ENCODE results near the gene COL6A3. TPM values are rescaled to one million over a fixed set of nuclear protein-coding genes. Genes with fewer than 3 reads are reported as not detected.

COL6A3 gene
- total RNA-seq (1 to 10 TPM; 1.5 to 2.1 TPM), polyA plus RNA-seq (under 1 TPM in 1 of 2 donors, not detected in 1; 0.56 TPM)

- no peak within 1 kb of the TSS for H3K27ac Mint-ChIP-seq
- H3K36me3 ChIP-seq (ENCODE audit: insufficient read depth, low read length) = no peaks in the 10 kb centered on the region
- CTCF ChIA-PET (ENCODE audit: partially characterized antibody) = interaction anchor here (14.1 kb wide), 1 partner anchor 63 kb away, joined by 381 read pairs; no protein-coding TSS in a partner anchor
- H3K9me3 Mint-ChIP-seq = no peaks in the 10 kb centered on the region
- POLR2A ChIA-PET (ENCODE audit: partially characterized antibody) = no interaction called here
- no peaks in the 10 kb centered on the region for H3K9me3 ChIP-seq (ENCODE audit: control insufficient read depth in 1 of 2, low read length in 2 of 2)
- H3K27ac ChIP-seq (ENCODE audit: low read depth, low read length) = no peak within 1 kb of the TSS
- no peak within 1 kb of the TSS for H3K4me3 Mint-ChIP-seq
- peaks cover 0 to 8% of the 10 kb centered on the region in 2 donors for H3K27me3 Mint-ChIP-seq
- no peaks in the 10 kb centered on the region for H3K36me3 Mint-ChIP-seq
- no peaks in the 10 kb centered on the region for H3K27me3 ChIP-seq (ENCODE audit: insufficient read depth, low read length)
- intact Hi-C loops (cut with micrococcal nuclease) = no loop called here
- H3K4me1 Mint-ChIP-seq = no peaks in the 10 kb centered on the region
- no peak within 1 kb of the TSS for H3K4me3 ChIP-seq (ENCODE audit: low read length in 2 of 2)
- no peak for DNase-seq
- no peaks in the 10 kb centered on the region for H3K4me1 ChIP-seq (ENCODE audit: insufficient read depth, low read length)
These were observed at the start of gene COL6A3 for GRCh38 chr2:237413777-237414661. TSS of gene COL6A3 (minus strand) at chr2:237414164. CDS start at chr2:237396817, 17,347 bp downstream.

- H3K4me1 ChIP-seq (ENCODE audit: insufficient read depth, low read length) = no peaks in the 10 kb centered on the region
- Mint-ChIP-seq H3K9me3 (peaks cover 0 to 2% (median 0%) of the 10 kb centered on the region in 8 donors), H3K4me3 (no peak overlapping the region), H3K4me1 (peaks cover 0 to 9% (median 3%) of the 10 kb centered on the region in 4 donors), H3K27ac (no peak overlapping the region), H3K36me3 (no peaks in the 10 kb centered on the region), H3K27me3 (peaks cover 0 to 1% of the 10 kb centered on the region in 2 donors)
- H3K9me3 ChIP-seq (ENCODE audit: control insufficient read depth in 1 of 2, low read length in 2 of 2) = no peaks in the 10 kb centered on the region
- POLR2A ChIA-PET (ENCODE audit: partially characterized antibody) = interaction anchor here (1.3 to 1.5 kb wide), 3 partner anchors 18 to 32 kb away, joined by 3 to 4 read pairs (median 3); no protein-coding TSS in a partner anchor
- CTCF ChIA-PET (ENCODE audit: partially characterized antibody) = interaction anchor here (1.1 to 3.0 kb wide), 2 partner anchors 30 to 38 kb away, joined by 3 to 12 read pairs; no protein-coding TSS in a partner anchor
- intact Hi-C loops (cut with micrococcal nuclease) = no loop called here
- no peak for DNase-seq
- no peaks in the 10 kb centered on the region for H3K27me3 ChIP-seq (ENCODE audit: insufficient read depth, low read length)
- H3K36me3 ChIP-seq (ENCODE audit: insufficient read depth, low read length) = no peaks in the 10 kb centered on the region
- H3K27ac ChIP-seq (ENCODE audit: low read depth, low read length) = no peak overlapping the region
- no peak overlapping the region for H3K4me3 ChIP-seq (ENCODE audit: low read length in 2 of 2)
These were observed 45.8 kb upstream of the COL6A3 start for GRCh38 chr2:237459741-237460174.

- CTCF ChIA-PET (ENCODE audit: partially characterized antibody) = interaction anchor here (1.1 to 3.0 kb wide), 2 partner anchors 29 to 38 kb away, joined by 3 to 12 read pairs; no protein-coding TSS in a partner anchor
- no peak overlapping the region for H3K4me3 Mint-ChIP-seq
- Histone ChIP-seq H3K4me1 (ENCODE audit: insufficient read depth, low read length) (no peaks in the 10 kb centered on the region), H3K9me3 (ENCODE audit: control insufficient read depth in 1 of 2, low read length in 2 of 2) (no peaks in the 10 kb centered on the region), H3K4me3 (ENCODE audit: low read length in 2 of 2) (no peak overlapping the region), H3K27me3 (ENCODE audit: insufficient read depth, low read length) (no peaks in the 10 kb centered on the region), H3K27ac (ENCODE audit: low read depth, low read length) (no peak overlapping the region), H3K36me3 (ENCODE audit: insufficient read depth, low read length) (no peaks in the 10 kb centered on the region)
- peaks cover 0 to 1% of the 10 kb centered on the region in 2 donors for H3K27me3 Mint-ChIP-seq
- peaks cover 0 to 4% (median 0%) of the 10 kb centered on the region in 8 donors for H3K9me3 Mint-ChIP-seq
- intact Hi-C loops (cut with micrococcal nuclease) = no loop called here
- H3K36me3 Mint-ChIP-seq = no peaks in the 10 kb centered on the region
- DNase-seq = no peak
- H3K4me1 Mint-ChIP-seq = peaks cover 0 to 9% (median 3%) of the 10 kb centered on the region in 4 donors
- POLR2A ChIA-PET (ENCODE audit: partially characterized antibody) = interaction anchor here (1.3 to 1.5 kb wide), 3 partner anchors 17 to 32 kb away, joined by 3 to 4 read pairs (median 3); no protein-coding TSS in a partner anchor
- no peak overlapping the region for H3K27ac Mint-ChIP-seq
These were observed 45.3 kb upstream of the COL6A3 start for GRCh38 chr2:237459226-237459625.

GRCh38 chr2:237458519-237458918 lies 44.6 kb upstream of the COL6A3 start:
- ChIA-PET CTCF (ENCODE audit: partially characterized antibody) (interaction anchor here (1.1 to 3.0 kb wide), 2 partner anchors 17 to 37 kb away, joined by 3 to 12 read pairs; no protein-coding TSS in a partner anchor), POLR2A (ENCODE audit: partially characterized antibody) (interaction anchor here (1.3 to 1.5 kb wide), 3 partner anchors 16 to 31 kb away, joined by 3 to 4 read pairs (median 3); no protein-coding TSS in a partner anchor)
- no peaks in the 10 kb centered on the region for H3K4me1 ChIP-seq (ENCODE audit: insufficient read depth, low read length)
- no peak overlapping the region for H3K27ac ChIP-seq (ENCODE audit: low read depth, low read length)
- H3K36me3 ChIP-seq (ENCODE audit: insufficient read depth, low read length) = no peaks in the 10 kb centered on the region
- no peak for DNase-seq
- Mint-ChIP-seq H3K4me3 (no peak overlapping the region), H3K27me3 (peaks cover 0 to 1% of the 10 kb centered on the region in 2 donors), H3K4me1 (peaks cover 0 to 9% (median 3%) of the 10 kb centered on the region in 4 donors), H3K9me3 (peaks cover 0 to 5% (median 0%) of the 10 kb centered on the region in 8 donors), H3K36me3 (no peaks in the 10 kb centered on the region), H3K27ac (peak overlapping the region in 1 of 7 donors; percentile 72)
- no peaks in the 10 kb centered on the region for H3K9me3 ChIP-seq (ENCODE audit: control insufficient read depth in 1 of 2, low read length in 2 of 2)
- no peaks in the 10 kb centered on the region for H3K27me3 ChIP-seq (ENCODE audit: insufficient read depth, low read length)
- intact Hi-C loops (cut with micrococcal nuclease) = no loop called here
- H3K4me3 ChIP-seq (ENCODE audit: low read length in 2 of 2) = no peak overlapping the region

- H3K9me3 ChIP-seq (ENCODE audit: control insufficient read depth in 1 of 2, low read length in 2 of 2) = no peaks in the 10 kb centered on the region
- H3K36me3 ChIP-seq (ENCODE audit: insufficient read depth, low read length) = no peaks in the 10 kb centered on the region
- peaks cover 0 to 1% of the 10 kb centered on the region in 2 donors for H3K27me3 Mint-ChIP-seq
- no peak overlapping the region for H3K27ac ChIP-seq (ENCODE audit: low read depth, low read length)
- H3K27ac Mint-ChIP-seq = peak overlapping the region in 1 of 7 donors; percentile 7
- H3K9me3 Mint-ChIP-seq = peaks cover 0 to 5% (median 0%) of the 10 kb centered on the region in 8 donors
- ChIA-PET POLR2A (ENCODE audit: partially characterized antibody) (no interaction called here), CTCF (ENCODE audit: partially characterized antibody) (interaction anchor here (0.7 to 3.0 kb wide), 3 partner anchors 18 to 36 kb away, joined by 3 to 12 read pairs (median 4); no protein-coding TSS in a partner anchor)
- no peak overlapping the region for H3K4me3 ChIP-seq (ENCODE audit: low read length in 2 of 2)
- no peak for DNase-seq
- H3K27me3 ChIP-seq (ENCODE audit: insufficient read depth, low read length) = no peaks in the 10 kb centered on the region
- H3K36me3 Mint-ChIP-seq = no peaks in the 10 kb centered on the region
- intact Hi-C loops (cut with micrococcal nuclease) = no loop called here
- no peaks in the 10 kb centered on the region for H3K4me1 ChIP-seq (ENCODE audit: insufficient read depth, low read length)
- no peak overlapping the region for H3K4me3 Mint-ChIP-seq
- peaks cover 0 to 9% (median 3%) of the 10 kb centered on the region in 4 donors for H3K4me1 Mint-ChIP-seq
These were observed 43.5 kb upstream of the COL6A3 start for GRCh38 chr2:237457388-237457941.

- no peak for DNase-seq
- Histone ChIP-seq H3K4me1 (ENCODE audit: insufficient read depth, low read length) (no peaks in the 10 kb centered on the region), H3K4me3 (ENCODE audit: low read length in 2 of 2) (no peak overlapping the region), H3K9me3 (ENCODE audit: control insufficient read depth in 1 of 2, low read length in 2 of 2) (no peaks in the 10 kb centered on the region), H3K27me3 (ENCODE audit: insufficient read depth, low read length) (no peaks in the 10 kb centered on the region), H3K36me3 (ENCODE audit: insufficient read depth, low read length) (no peaks in the 10 kb centered on the region), H3K27ac (ENCODE audit: low read depth, low read length) (no peak overlapping the region)
- Mint-ChIP-seq H3K27ac (no peak overlapping the region), H3K4me3 (no peak overlapping the region), H3K36me3 (no peaks in the 10 kb centered on the region), H3K4me1 (peaks cover 0 to 9% (median 3%) of the 10 kb centered on the region in 4 donors), H3K27me3 (peaks cover 0 to 1% of the 10 kb centered on the region in 2 donors), H3K9me3 (peaks cover 0 to 3% (median 0%) of the 10 kb centered on the region in 8 donors)
- intact Hi-C loops (cut with micrococcal nuclease) = no loop called here
- ChIA-PET CTCF (ENCODE audit: partially characterized antibody) (interaction anchor here (0.7 to 1.2 kb wide), 2 partner anchors 19 to 35 kb away, joined by 4 read pairs; no protein-coding TSS in a partner anchor), POLR2A (ENCODE audit: partially characterized antibody) (no interaction called here)
These were observed 42.4 kb upstream of the COL6A3 start for GRCh38 chr2:237456200-237456843.
